Activated naive CD8-positive, alpha-beta T cell treated with anti-CD3 and anti-CD28 coated beads, Interleukin-2, amount 50 U/mL, for 16 hours (primary cell): Measurements from ENCODE around the gene DXO.
"Not testable (repeated sequence)": the region's sequence is repeated elsewhere in the genome, so short reads cannot be mapped to it uniquely, and the experiment has no call there.

Experiments used
- DNase-seq: peaks from one replicate; pipeline ENCODE4 v3.0.0-alpha.2; 2020; ENCODE audit warnings: low read depth, low spot score

DXO gene

DNA sequence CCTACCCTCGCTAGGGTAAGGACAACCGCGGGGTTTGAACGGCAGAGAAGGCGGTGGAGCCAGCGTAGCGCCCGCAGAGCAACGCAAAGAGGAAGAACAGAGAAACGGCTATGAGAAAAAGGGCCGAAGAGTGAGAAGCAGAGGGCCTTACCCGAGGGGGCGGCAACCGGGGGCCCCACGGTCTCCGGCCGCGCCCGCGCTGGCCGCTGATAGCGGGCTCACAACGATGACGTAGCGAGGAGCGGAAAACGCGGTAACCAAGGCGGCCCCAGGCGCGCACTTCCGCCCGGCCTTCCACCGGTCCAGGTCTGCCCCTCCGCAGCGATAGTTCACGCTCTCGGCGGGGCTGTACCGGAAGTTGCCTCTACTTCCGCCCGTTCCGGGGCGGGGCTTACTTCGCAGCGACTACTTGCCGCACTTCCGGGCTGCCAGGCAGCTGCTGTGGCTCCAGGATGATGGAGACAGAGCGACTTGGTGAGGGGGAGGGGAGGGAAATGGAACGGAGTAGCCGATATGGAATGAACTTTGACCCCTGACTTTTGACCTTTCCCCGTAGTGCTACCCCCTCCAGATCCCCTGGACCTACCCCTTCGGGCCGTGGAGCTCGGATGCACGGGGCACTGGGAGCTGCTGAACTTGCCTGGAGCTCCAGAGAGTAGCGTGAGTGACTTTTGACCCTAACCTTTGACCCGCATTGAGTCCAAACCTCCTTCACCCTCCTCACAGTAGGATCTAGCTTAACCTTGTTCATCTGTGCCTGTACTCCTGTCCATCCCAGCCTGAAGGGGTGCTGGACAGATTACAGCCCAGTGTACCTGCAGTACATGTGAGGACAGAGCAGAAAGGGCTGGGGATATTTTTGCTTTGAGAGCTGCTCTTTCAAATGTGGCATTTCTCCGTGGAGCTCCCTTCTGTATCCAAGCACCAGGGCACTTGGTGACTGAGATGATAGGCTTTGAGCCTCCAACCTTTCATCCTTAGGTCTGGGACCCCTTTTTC, 12.9 kb downstream of the DXO start, which contains the start of the genes NELFE and SKIC2:
TSS of gene NELFE (minus strand) at position 231 of the 999 bp plus-strand sequence. CDS start 525 bp downstream, outside the sequence.
TSS of gene SKIC2 (plus strand) at position 435 of the 999 bp plus-strand sequence. CDS start at position 453, 18 bp downstream.
- peak; percentile 97 for DNase-seq

DNA sequence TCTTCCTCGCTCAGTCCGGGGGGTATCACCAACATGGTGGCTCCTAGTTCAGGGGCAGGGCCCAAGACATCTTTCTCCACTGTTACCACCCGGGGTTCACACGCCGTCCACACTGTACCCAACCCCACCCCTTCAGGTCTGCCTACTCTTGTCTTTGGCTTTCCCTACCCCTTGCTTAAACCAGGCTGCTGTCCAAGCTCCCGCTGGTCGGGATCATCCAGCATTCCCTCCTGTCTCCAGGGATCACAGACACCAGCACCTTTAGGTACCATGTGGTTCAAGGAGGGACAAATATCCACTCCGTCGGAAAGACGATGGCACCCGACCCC, 13.6 kb downstream of the DXO start:
- DNase-seq: no peak

DNA sequence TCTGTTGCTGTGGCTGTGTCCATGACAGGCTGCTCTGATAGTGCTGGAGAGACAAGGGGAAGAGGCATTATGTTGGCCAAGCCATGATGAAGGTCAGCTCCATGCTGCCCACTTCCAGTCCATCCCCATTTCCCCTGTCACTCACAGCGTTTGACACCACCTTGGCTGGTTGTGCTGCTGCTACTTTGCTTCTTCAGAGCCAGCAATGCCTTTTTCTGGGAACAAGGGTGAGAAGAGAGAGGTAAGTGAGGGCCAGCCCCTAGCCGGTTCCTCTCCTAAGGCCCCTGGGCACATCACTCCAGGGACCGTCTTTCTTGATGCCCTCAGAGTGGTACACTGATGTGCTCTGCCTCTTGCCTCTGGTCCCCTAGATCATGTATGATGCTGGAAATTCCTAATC, 15.1 kb downstream of the DXO start:
- DNase-seq: no peak

- no peak for DNase-seq
Measured at GRCh38 chr6:31954511-31954910, 17.4 kb downstream of the DXO start.

DNA sequence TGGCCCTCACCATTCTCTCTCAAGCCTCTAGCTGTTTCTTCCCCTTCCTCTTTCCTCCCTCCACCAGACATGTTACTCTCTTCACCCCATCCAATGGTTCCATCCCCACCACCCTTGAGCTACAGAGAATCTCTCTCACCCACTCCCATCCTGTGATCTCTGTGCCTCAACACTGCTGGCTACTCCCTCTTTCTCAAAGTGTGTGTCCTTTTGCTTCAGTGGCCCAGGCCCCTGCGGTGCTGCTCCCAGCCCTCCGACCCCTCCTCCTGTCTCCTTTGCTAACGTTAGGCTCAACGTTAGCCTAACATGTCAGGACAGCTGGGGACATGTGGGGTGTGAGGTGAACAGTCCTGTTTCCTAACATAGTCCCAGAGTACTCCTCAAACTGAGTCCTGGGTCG, 19.0 kb downstream of the DXO start:
- DNase-seq: no peak

DNA sequence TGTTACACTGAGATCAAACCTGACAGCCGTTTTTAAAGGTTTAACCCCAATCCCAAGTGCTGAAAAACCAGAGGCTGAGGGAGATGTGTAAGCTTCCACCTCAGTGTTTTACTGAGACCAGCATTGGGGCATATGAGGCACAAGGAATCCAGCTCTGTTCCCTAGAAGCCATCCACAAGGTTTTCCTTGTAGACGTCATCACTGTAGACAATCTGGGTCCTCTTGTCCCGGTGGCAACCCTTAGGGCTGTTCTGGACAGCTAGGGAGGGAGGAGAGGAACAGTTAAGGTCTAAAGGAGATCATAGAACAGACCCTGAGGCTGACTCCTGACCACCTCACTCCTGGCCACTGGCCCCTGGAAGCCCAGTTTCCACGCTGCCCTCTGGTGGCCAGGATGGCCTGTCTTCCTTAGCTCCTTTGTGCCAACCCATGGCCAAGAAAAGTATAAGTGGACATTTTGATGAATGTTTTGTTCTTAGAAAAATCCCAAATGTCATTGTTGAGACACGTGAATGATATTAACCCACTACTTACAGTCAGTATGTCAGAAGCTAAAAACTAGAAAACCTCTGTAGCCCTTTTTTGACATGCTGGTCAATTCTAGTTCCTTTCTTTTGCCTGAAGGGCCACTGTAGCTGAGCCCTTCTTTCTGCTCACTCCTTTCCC, 19.7 kb downstream of the DXO start:
- no peak for DNase-seq

- no peak for DNase-seq
Measured at GRCh38 chr6:31949926-31950548, 21.9 kb downstream of the DXO start.

DNA sequence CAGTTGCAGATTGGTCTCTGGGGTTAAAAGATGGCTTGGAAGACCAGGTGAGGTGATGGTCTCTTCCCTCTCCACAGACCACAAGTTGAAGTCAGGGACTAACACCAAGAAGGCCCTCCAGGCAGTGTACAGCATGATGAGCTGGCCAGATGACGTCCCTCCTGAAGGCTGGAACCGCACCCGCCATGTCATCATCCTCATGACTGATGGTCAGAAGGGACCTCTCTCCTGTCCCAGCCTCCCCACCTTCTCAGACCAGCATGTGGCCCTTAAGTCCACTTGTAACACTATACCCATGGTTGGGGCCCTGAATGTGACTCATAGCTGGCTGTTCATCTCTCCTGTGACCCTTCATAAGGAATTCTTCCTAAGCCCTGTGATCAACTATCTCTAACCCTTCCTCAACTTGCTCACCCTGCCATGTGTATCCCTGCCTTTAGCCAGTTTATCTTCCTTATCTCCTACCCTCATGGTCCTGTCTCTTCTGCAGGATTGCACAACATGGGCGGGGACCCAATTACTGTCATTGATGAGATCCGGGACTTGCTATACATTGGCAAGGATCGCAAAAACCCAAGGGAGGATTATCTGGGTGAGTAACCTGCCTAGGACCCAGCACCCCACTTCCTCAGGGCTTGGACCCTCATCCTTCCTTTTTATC, 23.1 kb downstream of the DXO start:
- DNase-seq: no peak

DNA sequence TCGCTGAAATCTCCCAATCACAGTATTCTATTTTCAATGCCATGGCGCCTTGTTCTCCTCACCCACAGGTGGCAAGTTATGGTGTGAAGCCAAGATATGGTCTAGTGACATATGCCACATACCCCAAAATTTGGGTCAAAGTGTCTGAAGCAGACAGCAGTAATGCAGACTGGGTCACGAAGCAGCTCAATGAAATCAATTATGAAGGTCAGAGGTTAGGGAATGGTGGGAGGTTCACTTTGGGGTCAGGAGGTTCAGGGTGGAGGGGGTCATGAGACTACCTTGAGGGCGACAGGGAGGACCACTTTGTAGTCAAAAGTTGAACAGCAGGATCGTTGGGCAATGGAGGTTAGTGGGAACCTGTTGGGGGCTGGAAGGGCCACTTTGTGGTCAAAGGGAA, 23.6 kb downstream of the DXO start:
- no peak for DNase-seq

GRCh38 chr6:31947864-31948263, 24.1 kb downstream of the DXO start:
- DNase-seq: no peak

DNA sequence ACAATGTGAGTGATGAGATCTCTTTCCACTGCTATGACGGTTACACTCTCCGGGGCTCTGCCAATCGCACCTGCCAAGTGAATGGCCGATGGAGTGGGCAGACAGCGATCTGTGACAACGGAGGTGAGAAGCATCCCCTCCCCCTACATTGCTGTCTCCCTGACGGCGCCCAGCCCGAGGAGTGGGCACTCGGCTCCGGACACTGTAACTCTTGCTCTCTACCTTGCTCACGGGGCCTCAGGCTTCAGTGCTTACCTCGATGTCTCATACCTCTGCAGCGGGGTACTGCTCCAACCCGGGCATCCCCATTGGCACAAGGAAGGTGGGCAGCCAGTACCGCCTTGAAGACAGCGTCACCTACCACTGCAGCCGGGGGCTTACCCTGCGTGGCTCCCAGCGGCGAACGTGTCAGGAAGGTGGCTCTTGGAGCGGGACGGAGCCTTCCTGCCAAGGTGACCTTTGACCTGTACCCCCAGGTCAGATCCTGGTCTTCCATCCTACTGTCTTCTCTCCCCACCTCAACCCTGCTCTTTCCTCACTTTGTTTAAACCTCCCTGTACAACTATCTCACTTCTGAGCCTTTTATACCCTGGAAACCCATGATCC, 24.8 kb downstream of the DXO start:
- no peak for DNase-seq

DNA sequence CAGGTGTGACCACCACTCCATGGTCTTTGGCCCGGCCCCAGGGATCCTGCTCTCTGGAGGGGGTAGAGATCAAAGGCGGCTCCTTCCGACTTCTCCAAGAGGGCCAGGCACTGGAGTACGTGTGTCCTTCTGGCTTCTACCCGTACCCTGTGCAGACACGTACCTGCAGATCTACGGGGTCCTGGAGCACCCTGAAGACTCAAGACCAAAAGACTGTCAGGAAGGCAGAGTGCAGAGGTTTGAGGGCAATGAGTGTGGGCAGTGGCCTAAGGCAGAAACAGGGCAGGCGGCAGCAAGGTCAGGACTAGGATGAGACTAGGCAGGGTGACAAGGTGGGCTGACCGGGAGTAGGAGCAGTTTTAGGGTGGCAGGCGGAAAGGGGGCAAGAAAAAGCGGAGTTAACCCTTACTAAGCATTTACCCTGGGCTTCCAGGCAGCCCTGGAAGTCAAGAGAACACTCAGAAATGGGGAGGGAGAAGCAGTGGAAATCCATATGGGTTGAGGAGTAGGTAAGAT, 25.5 kb downstream of the DXO start:
- no peak for DNase-seq

GRCh38 chr6:31945507-31946369, 26.2 kb downstream of the DXO start, which contains the start of gene CFB:
Gene CFB, plus strand, starts transcription at chr6:31946095. Its CDS starts 127 bp downstream, at chr6:31946222.
- DNase-seq: no peak

- DNase-seq: no peak
Measured at GRCh38 chr6:31945154-31945506, 26.8 kb downstream of the DXO start.

DNA sequence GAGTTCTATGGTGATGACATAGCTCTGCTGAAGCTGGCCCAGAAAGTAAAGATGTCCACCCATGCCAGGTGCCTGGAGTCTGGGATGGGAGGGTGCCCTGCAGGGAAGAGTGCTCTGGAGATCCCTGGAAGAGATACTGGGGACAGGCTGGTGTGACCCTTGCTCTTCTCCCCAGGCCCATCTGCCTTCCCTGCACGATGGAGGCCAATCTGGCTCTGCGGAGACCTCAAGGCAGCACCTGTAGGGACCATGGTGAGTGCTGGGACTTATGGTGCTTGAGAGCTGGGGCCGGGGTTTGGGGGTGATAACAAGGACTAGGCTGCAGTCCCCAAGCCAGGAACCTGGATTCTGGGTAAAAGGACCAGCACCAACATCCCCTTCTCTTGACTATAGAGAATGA, 28.2 kb downstream of the DXO start:
- no peak for DNase-seq

- no peak for DNase-seq
Measured at GRCh38 chr6:31940256-31940664, 31.7 kb downstream of the DXO start.

GRCh38 chr6:31935823-31936222, 36.1 kb downstream of the DXO start:
- no peak for DNase-seq

- no peak for DNase-seq
Measured at GRCh38 chr6:31935021-31935420, 36.9 kb downstream of the DXO start.

DNA sequence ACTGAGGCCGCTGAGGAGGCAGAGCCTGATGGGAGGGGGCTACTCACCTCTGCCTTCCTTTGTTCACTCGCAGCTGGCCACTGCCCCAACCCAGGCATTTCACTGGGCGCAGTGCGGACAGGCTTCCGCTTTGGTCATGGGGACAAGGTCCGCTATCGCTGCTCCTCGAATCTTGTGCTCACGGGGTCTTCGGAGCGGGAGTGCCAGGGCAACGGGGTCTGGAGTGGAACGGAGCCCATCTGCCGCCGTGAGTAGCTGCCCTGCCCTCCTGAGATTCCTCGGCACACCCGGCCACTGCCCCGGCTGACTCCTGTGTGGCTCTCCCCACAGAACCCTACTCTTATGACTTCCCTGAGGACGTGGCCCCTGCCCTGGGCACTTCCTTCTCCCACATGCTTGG, 38.4 kb downstream of the DXO start:
- no peak for DNase-seq

DNA sequence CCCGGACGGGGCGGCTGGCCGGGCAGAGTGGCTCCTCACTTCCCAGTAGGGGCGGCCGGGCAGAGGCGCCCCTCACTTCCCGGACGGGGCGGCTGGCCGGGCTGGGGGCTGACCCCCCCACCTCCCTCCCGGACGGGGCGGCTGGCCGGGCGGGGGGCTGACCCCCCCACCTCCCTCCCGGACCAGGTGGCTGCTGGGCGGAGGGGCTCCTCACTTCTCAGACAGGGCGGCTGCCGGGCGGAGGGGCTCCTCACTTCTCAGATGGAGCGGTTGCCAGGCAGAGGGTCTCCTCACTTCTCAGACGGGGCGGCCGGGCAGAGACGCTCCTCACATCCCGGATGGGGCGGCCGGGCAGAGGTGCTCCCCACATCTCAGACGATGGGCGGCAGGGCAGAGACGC, 39.8 kb downstream of the DXO start:
- DNase-seq: not testable (repeated sequence)
